Tibial nerve (tissue), 4 donors: ENCODE data around the gene LRRC72.

Source experiments
- EP300 ChIP-seq, 2 donors: sonication (generic); formaldehyde crosslinking; IDR thresholded peaks; one replicate each; pipeline ENCODE4 v1.6.1; 2017; ENCODE audit warnings: antibody characterized with exemption in 2 of 2, mild to moderate bottlenecking in 1 of 2
- POLR2A ChIP-seq, 2 donors: fragments of 450-650 bp; IDR thresholded peaks; one replicate each; pipeline ENCODE4 v1.6.1; 2017; ENCODE audit warnings: antibody characterized with exemption in 2 of 2, mild to moderate bottlenecking in 2 of 2, moderate library complexity in 2 of 2
- TF ChIP-seq, protein P1 (sequence below), 5 experiments: fragments of 200-600 bp in 3 of 5; fragments of 450-650 bp in 2 of 5; sonication (generic) in 3 of 5; IDR thresholded peaks; one replicate each; pipeline ENCODE4 v1.5.1; 2016 to 2019; ENCODE audit warnings: antibody characterized with exemption in 5 of 5, mild to moderate bottlenecking in 3 of 5, moderate library complexity in 2 of 5

DNA sequence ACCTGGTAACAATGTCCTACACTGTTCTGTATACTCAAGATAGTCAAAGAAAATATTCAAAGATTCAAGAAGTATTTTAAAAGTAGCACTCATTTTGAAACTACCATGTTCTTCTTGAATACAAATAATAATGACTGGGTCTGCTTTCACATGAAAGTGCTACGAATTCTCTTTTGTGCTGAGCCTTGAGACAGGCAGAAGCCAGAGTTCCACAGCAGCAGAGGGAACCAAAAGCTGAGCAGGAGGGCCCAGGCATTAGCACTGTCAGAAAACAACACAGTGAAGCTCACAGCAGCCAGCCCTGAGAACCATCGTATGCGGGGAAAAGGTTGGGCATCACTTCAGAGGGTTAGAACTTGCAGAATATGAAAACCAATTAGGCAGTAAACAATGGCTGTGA is 80.1 kb downstream of the LRRC72 start:
- TF ChIP-seq, protein P1, sequence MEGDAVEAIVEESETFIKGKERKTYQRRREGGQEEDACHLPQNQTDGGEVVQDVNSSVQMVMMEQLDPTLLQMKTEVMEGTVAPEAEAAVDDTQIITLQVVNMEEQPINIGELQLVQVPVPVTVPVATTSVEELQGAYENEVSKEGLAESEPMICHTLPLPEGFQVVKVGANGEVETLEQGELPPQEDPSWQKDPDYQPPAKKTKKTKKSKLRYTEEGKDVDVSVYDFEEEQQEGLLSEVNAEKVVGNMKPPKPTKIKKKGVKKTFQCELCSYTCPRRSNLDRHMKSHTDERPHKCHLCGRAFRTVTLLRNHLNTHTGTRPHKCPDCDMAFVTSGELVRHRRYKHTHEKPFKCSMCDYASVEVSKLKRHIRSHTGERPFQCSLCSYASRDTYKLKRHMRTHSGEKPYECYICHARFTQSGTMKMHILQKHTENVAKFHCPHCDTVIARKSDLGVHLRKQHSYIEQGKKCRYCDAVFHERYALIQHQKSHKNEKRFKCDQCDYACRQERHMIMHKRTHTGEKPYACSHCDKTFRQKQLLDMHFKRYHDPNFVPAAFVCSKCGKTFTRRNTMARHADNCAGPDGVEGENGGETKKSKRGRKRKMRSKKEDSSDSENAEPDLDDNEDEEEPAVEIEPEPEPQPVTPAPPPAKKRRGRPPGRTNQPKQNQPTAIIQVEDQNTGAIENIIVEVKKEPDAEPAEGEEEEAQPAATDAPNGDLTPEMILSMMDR (IDR thresholded peaks at IDR 0.05), result no peak
- TF ChIP-seq POLR2A (IDR thresholded peaks at IDR 0.05), result no peak
- TF ChIP-seq EP300 (IDR thresholded peaks at IDR 0.05), result no peak
